Measurements from ENCODE around the gene PPA1.
"Not testable (repeated sequence)": the region's sequence is repeated elsewhere in the genome, so short reads cannot be mapped to it uniquely, and the experiment has no call there.

The PPA1 gene

GRCh38 chr10:70233109-70233938 is at the start of gene PPA1:
PPA1 (minus strand) TSS chr10:70233429; CDS start chr10:70233327, 102 bp downstream.
- peak; percentile 98 to 99 for DNase-seq (ENCODE audit: low read depth in 2 of 2)

GRCh38 chr10:70281609-70282008 is 48.4 kb upstream of the PPA1 start:
- DNase-seq (ENCODE audit: low read depth in 2 of 2) = no peak

GRCh38 chr10:70280099-70280498 is 46.9 kb upstream of the PPA1 start:
- no peak for DNase-seq (ENCODE audit: low read depth in 2 of 2)

GRCh38 chr10:70277396-70278030 is 44.3 kb upstream of the PPA1 start:
- DNase-seq (ENCODE audit: low read depth in 2 of 2) = no peak

- no peak for DNase-seq (ENCODE audit: low read depth in 2 of 2)
Observed at GRCh38 chr10:70274643-70275042, 41.4 kb upstream of the PPA1 start.

- no peak for DNase-seq (ENCODE audit: low read depth in 2 of 2)
Observed at GRCh38 chr10:70272925-70273316, 39.7 kb upstream of the PPA1 start.

GRCh38 chr10:70271996-70272924 is 39.0 kb upstream of the PPA1 start:
- DNase-seq (ENCODE audit: low read depth in 2 of 2) = no peak

GRCh38 chr10:70270952-70271351 is 37.7 kb upstream of the PPA1 start:
- DNase-seq (ENCODE audit: low read depth in 2 of 2) = no peak

- DNase-seq (ENCODE audit: low read depth in 2 of 2) = no peak
Observed at GRCh38 chr10:70269741-70270140, 36.5 kb upstream of the PPA1 start.

- no peak for DNase-seq (ENCODE audit: low read depth in 2 of 2)
Observed at GRCh38 chr10:70268376-70268775, 35.1 kb upstream of the PPA1 start.

- DNase-seq (ENCODE audit: low read depth in 2 of 2) = no peak
Observed at GRCh38 chr10:70267161-70267933, 34.1 kb upstream of the PPA1 start.

GRCh38 chr10:70266701-70267100 is 33.5 kb upstream of the PPA1 start:
- DNase-seq (ENCODE audit: low read depth in 2 of 2) = no peak

GRCh38 chr10:70266056-70266455 is 32.8 kb upstream of the PPA1 start:
- no peak for DNase-seq (ENCODE audit: low read depth in 2 of 2)

- DNase-seq (ENCODE audit: low read depth in 2 of 2) = no peak
Observed at GRCh38 chr10:70265032-70265689, 31.9 kb upstream of the PPA1 start.

- DNase-seq (ENCODE audit: low read depth in 2 of 2) = no peak
Observed at GRCh38 chr10:70260734-70261133, 27.5 kb upstream of the PPA1 start.

- DNase-seq (ENCODE audit: low read depth in 2 of 2) = no peak
Observed at GRCh38 chr10:70260259-70260658, 27.0 kb upstream of the PPA1 start.

GRCh38 chr10:70258216-70258615 is 25.0 kb upstream of the PPA1 start:
- no peak for DNase-seq (ENCODE audit: low read depth in 2 of 2)

- not testable (repeated sequence) for DNase-seq (ENCODE audit: low read depth in 2 of 2)
Observed at GRCh38 chr10:70257816-70258215, 24.6 kb upstream of the PPA1 start.

- DNase-seq (ENCODE audit: low read depth in 2 of 2) = no peak
Observed at GRCh38 chr10:70256463-70256862, 23.2 kb upstream of the PPA1 start.

- no peak for DNase-seq (ENCODE audit: low read depth in 2 of 2)
Observed at GRCh38 chr10:70255329-70256299, 22.4 kb upstream of the PPA1 start.
